HUES64 (cell line): ENCODE results near the gene CLCN6.

Experiments used
- H3K27ac ChIP-seq: 2 replicates; pipeline ENCODE4 v1.7.0; 2013; ENCODE audit warnings: low read depth, low read length, inconsistent platforms
- H3K27me3 ChIP-seq: 2 replicates; pipeline ENCODE4 v1.6.1; 2013; ENCODE audit warnings: mild to moderate bottlenecking, low read length; ENCODE audit not compliant: insufficient read depth
- H3K36me3 ChIP-seq: 2 replicates; pipeline ENCODE4 v1.6.1; 2013; ENCODE audit warnings: mild to moderate bottlenecking, low read length; ENCODE audit not compliant: insufficient read depth
- H3K4me1 ChIP-seq: 2 replicates; pipeline ENCODE4 v1.6.1; 2013; ENCODE audit warnings: mild to moderate bottlenecking, low read length, moderate library complexity; ENCODE audit not compliant: insufficient read depth
- H3K4me3 ChIP-seq: 2 replicates; pipeline ENCODE4 v1.5.1; 2013; ENCODE audit warnings: mild to moderate bottlenecking, low read length, moderate library complexity
- H3K9ac ChIP-seq: 2 replicates; pipeline ENCODE4 v1.6.1; 2013; ENCODE audit warnings: mild to moderate bottlenecking, low read depth, low read length
- H3K9me3 ChIP-seq: 2 replicates; pipeline ENCODE4 v1.6.1; 2013; ENCODE audit warnings: low read depth, low read length; ENCODE audit not compliant: insufficient read depth
- WGBS: fragments of 150-250, 120-280 bp; methylation state at CpG from one replicate; pipeline ENCODE4 v1.1.7; 2013; ENCODE audit warnings: missing lambda C conversion rate; 5-methylcytosine and 5-hydroxymethylcytosine counted together

The CLCN6 gene

GRCh38 chr1:11813021-11813420 is 7.0 kb downstream of the CLCN6 start:
- 98% methylated on average over 4 of the region's 5 CpGs for WGBS
- Histone ChIP-seq H3K9ac (no peak overlapping the region), H3K27me3 (no peaks in the 10 kb centered on the region), H3K27ac (no peak overlapping the region), H3K4me3 (no peak overlapping the region), H3K9me3 (no peaks in the 10 kb centered on the region), H3K36me3 (peaks cover 90% of the 10 kb centered on the region), H3K4me1 (no peaks in the 10 kb centered on the region)

- Histone ChIP-seq H3K27ac (no peak overlapping the region), H3K9ac (no peak overlapping the region)
These were observed 11.2 kb downstream of the CLCN6 start for GRCh38 chr1:11817192-11817591.

GRCh38 chr1:11822091-11822490 is 16.1 kb downstream of the CLCN6 start:
- no peak overlapping the region for H3K9ac ChIP-seq
- H3K4me1 ChIP-seq, result no peaks in the 10 kb centered on the region
- H3K4me3 ChIP-seq, result no peak overlapping the region
- no peak overlapping the region for H3K27ac ChIP-seq
- peaks cover 91% of the 10 kb centered on the region for H3K36me3 ChIP-seq
- no peaks in the 10 kb centered on the region for H3K27me3 ChIP-seq
- 95% methylated on average over 3 of the region's 3 CpGs for WGBS
- H3K9me3 ChIP-seq, result no peaks in the 10 kb centered on the region

More at GRCh38 chr1:11817192-11817591, 11.2 kb downstream of the CLCN6 start:
- Histone ChIP-seq H3K4me1 (no peaks in the 10 kb centered on the region), H3K27me3 (no peaks in the 10 kb centered on the region), H3K36me3 (peaks cover 88% of the 10 kb centered on the region), H3K4me3 (no peak overlapping the region), H3K9me3 (no peaks in the 10 kb centered on the region)
- 96% methylated on average over 12 of the region's 12 CpGs for WGBS

- Histone ChIP-seq H3K4me1 (no peaks in the 10 kb centered on the region), H3K27me3 (no peaks in the 10 kb centered on the region), H3K36me3 (peaks cover 90% of the 10 kb centered on the region), H3K9me3 (no peaks in the 10 kb centered on the region), H3K9ac (no peak overlapping the region), H3K27ac (no peak overlapping the region), H3K4me3 (no peak overlapping the region)
- 94% methylated on average over 17 of the region's 17 CpGs for WGBS
These were observed 17.6 kb downstream of the CLCN6 start for GRCh38 chr1:11823366-11824137.

- H3K4me3 ChIP-seq, result no peak overlapping the region
- 96% methylated on average over 7 of the region's 7 CpGs for WGBS
- H3K27ac ChIP-seq, result no peak overlapping the region
- H3K9ac ChIP-seq, result no peak overlapping the region
- H3K4me1 ChIP-seq, result no peaks in the 10 kb centered on the region
- no peaks in the 10 kb centered on the region for H3K9me3 ChIP-seq
- peaks cover 90% of the 10 kb centered on the region for H3K36me3 ChIP-seq
- H3K27me3 ChIP-seq, result no peaks in the 10 kb centered on the region
These were observed 19.1 kb downstream of the CLCN6 start for GRCh38 chr1:11825131-11825530.

GRCh38 chr1:11826946-11827345 is 21.0 kb downstream of the CLCN6 start:
- Histone ChIP-seq H3K9ac (no peak overlapping the region), H3K4me1 (no peaks in the 10 kb centered on the region), H3K4me3 (no peak overlapping the region), H3K27ac (no peak overlapping the region), H3K36me3 (peaks cover 91% of the 10 kb centered on the region), H3K9me3 (no peaks in the 10 kb centered on the region), H3K27me3 (no peaks in the 10 kb centered on the region)
- WGBS, result 96% methylated on average over 9 of the region's 9 CpGs

- no peaks in the 10 kb centered on the region for H3K4me1 ChIP-seq
- no peak overlapping the region for H3K9ac ChIP-seq
- no peaks in the 10 kb centered on the region for H3K27me3 ChIP-seq
- H3K36me3 ChIP-seq, result peaks cover 95% of the 10 kb centered on the region
- no peaks in the 10 kb centered on the region for H3K9me3 ChIP-seq
- H3K27ac ChIP-seq, result no peak overlapping the region
- no peak overlapping the region for H3K4me3 ChIP-seq
- 96% methylated on average over 19 of the region's 19 CpGs for WGBS
These were observed 22.5 kb downstream of the CLCN6 start for GRCh38 chr1:11828511-11828910.

- H3K9ac ChIP-seq, result no peak overlapping the region
- H3K27ac ChIP-seq, result no peak overlapping the region
- H3K4me1 ChIP-seq, result no peaks in the 10 kb centered on the region
- H3K36me3 ChIP-seq, result peaks cover 97% of the 10 kb centered on the region
- H3K27me3 ChIP-seq, result no peaks in the 10 kb centered on the region
- WGBS, result 92% methylated on average over 8 of the region's 9 CpGs
- no peak overlapping the region for H3K4me3 ChIP-seq
- no peaks in the 10 kb centered on the region for H3K9me3 ChIP-seq
These were observed 26.1 kb downstream of the CLCN6 start for GRCh38 chr1:11831945-11832725.

GRCh38 chr1:11833497-11833896 is 27.5 kb downstream of the CLCN6 start:
- Histone ChIP-seq H3K27ac (no peak overlapping the region), H3K9me3 (no peaks in the 10 kb centered on the region), H3K4me3 (no peak overlapping the region), H3K9ac (no peak overlapping the region), H3K36me3 (peaks cover 98% of the 10 kb centered on the region), H3K4me1 (no peaks in the 10 kb centered on the region), H3K27me3 (no peaks in the 10 kb centered on the region)
- WGBS, result 97% methylated on average over 8 of the region's 8 CpGs

- H3K9me3 ChIP-seq, result no peaks in the 10 kb centered on the region
- H3K27ac ChIP-seq, result no peak overlapping the region
- no peaks in the 10 kb centered on the region for H3K27me3 ChIP-seq
- H3K9ac ChIP-seq, result no peak overlapping the region
- no peaks in the 10 kb centered on the region for H3K4me1 ChIP-seq
- no peak overlapping the region for H3K4me3 ChIP-seq
- WGBS, result 96% methylated on average over 13 of the region's 13 CpGs
- peaks cover 97% of the 10 kb centered on the region for H3K36me3 ChIP-seq
These were observed 27.9 kb downstream of the CLCN6 start for GRCh38 chr1:11833900-11834299.

- no peak overlapping the region for H3K27ac ChIP-seq
- H3K4me1 ChIP-seq, result no peaks in the 10 kb centered on the region
- 96% methylated on average over 28 of the region's 28 CpGs for WGBS
- H3K9ac ChIP-seq, result no peak overlapping the region
- H3K36me3 ChIP-seq, result peaks cover 97% of the 10 kb centered on the region
- no peaks in the 10 kb centered on the region for H3K9me3 ChIP-seq
- H3K4me3 ChIP-seq, result no peak overlapping the region
- H3K27me3 ChIP-seq, result no peaks in the 10 kb centered on the region
These were observed 29.6 kb downstream of the CLCN6 start for GRCh38 chr1:11835441-11836225.
